Measurements from ENCODE around the gene SLC7A4. TPM values are rescaled to one million over a fixed set of nuclear protein-coding genes. Genes with fewer than 3 reads are reported as not detected.

The SLC7A4 gene
- total and polyA plus RNA-seq, 2 donors (not counting 1 experiment from before 2014, with no cell fraction given) = not detected

- Histone ChIP-seq H3K36me3 (replicated peaks in 1 of 2; ENCODE audit: control extremely low read depth in 1 of 2, control insufficient read depth in 1 of 2, extremely low read depth in 1 of 2, insufficient read depth in 2 of 2, low read length in 1 of 2) (no peaks in the 10 kb centered on the region), H3K9ac (ENCODE audit: low read length) (no peak overlapping the region), H3K79me2 (ENCODE audit: control insufficient read depth, insufficient read depth, low read length) (no peaks in the 10 kb centered on the region), H3K4me1 (ENCODE audit: control insufficient read depth in 2 of 2, insufficient read depth in 2 of 2, low read length in 2 of 2) (peaks cover 14 to 24% of the 10 kb centered on the region in 2 donors), H3K27ac (ENCODE audit: low read length in 2 of 2) (no peak overlapping the region), H3K27me3 (replicated peaks in 1 of 4; ENCODE audit: control extremely low read depth in 1 of 4, control insufficient read depth in 3 of 4, insufficient read depth in 4 of 4, low read length in 3 of 4) (peaks cover 0 to 2% (median 0%) of the 10 kb centered on the region in 4 experiments), H4K20me1 (ENCODE audit: control insufficient read depth, insufficient read depth, low read length, poor library complexity, severe bottlenecking) (no peaks in the 10 kb centered on the region), H2AFZ (ENCODE audit: insufficient read depth, low read depth, low read length, poor library complexity, severe bottlenecking) (no peak overlapping the region), H3K9me3 (ENCODE audit: control extremely low read depth in 1 of 3, control insufficient read depth in 2 of 3, insufficient read depth in 1 of 3, low read length in 2 of 3) (no peaks in the 10 kb centered on the region), H3K4me3 (ENCODE audit: control extremely low read depth in 1 of 5, extremely low read depth in 1 of 5, insufficient read depth in 1 of 5, low read depth in 2 of 5, low read length in 4 of 5) (no peak overlapping the region), H3K4me2 (replicated peaks; ENCODE audit: low read depth, low read length, poor library complexity, severe bottlenecking) (no peak overlapping the region)
- ChIA-PET POLR2A (no interaction called here), CTCF (no interaction called here)
- DNase-seq = no peak
- ATAC-seq (ENCODE audit: low read depth) = no peak
- Mint-ChIP-seq H3K27ac (peak overlapping the region; percentile 61), H3K27me3 (no peaks in the 10 kb centered on the region), H3K9me3 (ENCODE audit: insufficient read depth) (no peaks in the 10 kb centered on the region), H3K4me3 (no peak overlapping the region), H3K4me1 (peaks cover 24% of the 10 kb centered on the region)
- intact Hi-C loops (cut with micrococcal nuclease) = no loop called here
- WGBS (ENCODE audit: insufficient coverage) = 89% methylated on average over 12 of the region's 13 CpGs
- TF ChIP-seq CTCF (IDR thresholded peaks at IDR 0.05) = no peak
- no peak for TF ChIP-seq EZH2 (IDR thresholded peaks at IDR 0.05; ENCODE audit: borderline replicate concordance, insufficient read depth, low read depth, low read length, poor library complexity, severe bottlenecking)
Measured at GRCh38 chr22:21016644-21017420, 15.5 kb downstream of the SLC7A4 start.

GRCh38 chr22:21015466-21016006 lies 16.8 kb downstream of the SLC7A4 start:
- ChIA-PET POLR2A (no interaction called here), CTCF (no interaction called here)
- Mint-ChIP-seq H3K4me3 (peak overlapping the region; percentile 94), H3K4me1 (peaks cover 24% of the 10 kb centered on the region), H3K27me3 (no peaks in the 10 kb centered on the region), H3K9me3 (ENCODE audit: insufficient read depth) (no peaks in the 10 kb centered on the region), H3K27ac (no peak overlapping the region)
- Histone ChIP-seq H3K4me2 (replicated peaks; ENCODE audit: low read depth, low read length, poor library complexity, severe bottlenecking) (no peak overlapping the region), H3K9ac (ENCODE audit: low read length) (no peak overlapping the region), H3K4me3 (ENCODE audit: control extremely low read depth in 1 of 5, extremely low read depth in 1 of 5, insufficient read depth in 1 of 5, low read depth in 2 of 5, low read length in 4 of 5) (no peak overlapping the region), H4K20me1 (ENCODE audit: control insufficient read depth, insufficient read depth, low read length, poor library complexity, severe bottlenecking) (no peaks in the 10 kb centered on the region), H2AFZ (ENCODE audit: insufficient read depth, low read depth, low read length, poor library complexity, severe bottlenecking) (no peak overlapping the region), H3K36me3 (replicated peaks in 1 of 2; ENCODE audit: control extremely low read depth in 1 of 2, control insufficient read depth in 1 of 2, extremely low read depth in 1 of 2, insufficient read depth in 2 of 2, low read length in 1 of 2) (no peaks in the 10 kb centered on the region), H3K9me3 (ENCODE audit: control extremely low read depth in 1 of 3, control insufficient read depth in 2 of 3, insufficient read depth in 1 of 3, low read length in 2 of 3) (no peaks in the 10 kb centered on the region), H3K4me1 (ENCODE audit: control insufficient read depth in 2 of 2, insufficient read depth in 2 of 2, low read length in 2 of 2) (peaks cover 14 to 24% of the 10 kb centered on the region in 2 donors), H3K79me2 (ENCODE audit: control insufficient read depth, insufficient read depth, low read length) (no peaks in the 10 kb centered on the region), H3K27ac (ENCODE audit: low read length in 2 of 2) (no peak overlapping the region), H3K27me3 (replicated peaks in 1 of 4; ENCODE audit: control extremely low read depth in 1 of 4, control insufficient read depth in 3 of 4, insufficient read depth in 4 of 4, low read length in 3 of 4) (peaks cover 0 to 2% (median 0%) of the 10 kb centered on the region in 4 experiments)
- DNase-seq (no peak), ATAC-seq (ENCODE audit: low read depth) (no peak)
- TF ChIP-seq CTCF (IDR thresholded peaks at IDR 0.05) = no peak
- WGBS (ENCODE audit: insufficient coverage) = 83% methylated on average over 7 of the region's 10 CpGs
- intact Hi-C loops (cut with micrococcal nuclease) = no loop called here

Measured in B cell (primary cell).